ENCODE measurements around the gene MAPK7. TPM values are rescaled to one million over a fixed set of nuclear protein-coding genes. Genes with fewer than 3 reads are reported as not detected.

Gene MAPK7
- total RNA-seq, 1 donor from 2014 or later = 39.3 TPM

GRCh38 chr17:19380481-19381301 lies 2.4 kb downstream of the MAPK7 start:
- no peak overlapping the region for H3K27ac Mint-ChIP-seq (ENCODE audit: unreplicated experiment)
- H3K9me3 Mint-ChIP-seq = no peaks in the 10 kb centered on the region
- H3K4me3 Mint-ChIP-seq = peak overlapping the region; percentile 67
- no peak for DNase-seq (ENCODE audit: low read depth, low spot score)
- H3K36me3 Mint-ChIP-seq (ENCODE audit: low read depth) = peaks cover 9% of the 10 kb centered on the region
- H3K27me3 Mint-ChIP-seq (ENCODE audit: low read depth) = no peaks in the 10 kb centered on the region
- peaks cover 25% of the 10 kb centered on the region for H3K4me1 Mint-ChIP-seq
- TF ChIP-seq, protein P1, sequence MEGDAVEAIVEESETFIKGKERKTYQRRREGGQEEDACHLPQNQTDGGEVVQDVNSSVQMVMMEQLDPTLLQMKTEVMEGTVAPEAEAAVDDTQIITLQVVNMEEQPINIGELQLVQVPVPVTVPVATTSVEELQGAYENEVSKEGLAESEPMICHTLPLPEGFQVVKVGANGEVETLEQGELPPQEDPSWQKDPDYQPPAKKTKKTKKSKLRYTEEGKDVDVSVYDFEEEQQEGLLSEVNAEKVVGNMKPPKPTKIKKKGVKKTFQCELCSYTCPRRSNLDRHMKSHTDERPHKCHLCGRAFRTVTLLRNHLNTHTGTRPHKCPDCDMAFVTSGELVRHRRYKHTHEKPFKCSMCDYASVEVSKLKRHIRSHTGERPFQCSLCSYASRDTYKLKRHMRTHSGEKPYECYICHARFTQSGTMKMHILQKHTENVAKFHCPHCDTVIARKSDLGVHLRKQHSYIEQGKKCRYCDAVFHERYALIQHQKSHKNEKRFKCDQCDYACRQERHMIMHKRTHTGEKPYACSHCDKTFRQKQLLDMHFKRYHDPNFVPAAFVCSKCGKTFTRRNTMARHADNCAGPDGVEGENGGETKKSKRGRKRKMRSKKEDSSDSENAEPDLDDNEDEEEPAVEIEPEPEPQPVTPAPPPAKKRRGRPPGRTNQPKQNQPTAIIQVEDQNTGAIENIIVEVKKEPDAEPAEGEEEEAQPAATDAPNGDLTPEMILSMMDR (conservative IDR thresholded peaks at IDR 0.05) = no peak

DNA sequence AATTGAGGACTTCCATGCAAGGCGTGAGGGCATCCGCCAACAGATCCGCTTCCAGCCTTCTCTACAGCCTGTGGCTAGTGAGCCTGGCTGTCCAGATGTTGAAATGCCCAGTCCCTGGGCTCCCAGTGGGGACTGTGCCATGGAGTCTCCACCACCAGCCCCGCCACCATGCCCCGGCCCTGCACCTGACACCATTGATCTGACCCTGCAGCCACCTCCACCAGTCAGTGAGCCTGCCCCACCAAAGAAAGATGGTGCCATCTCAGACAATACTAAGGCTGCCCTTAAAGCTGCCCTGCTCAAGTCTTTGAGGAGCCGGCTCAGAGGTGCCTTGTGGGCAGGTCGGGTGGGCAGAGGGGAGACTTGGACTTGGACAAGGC lies 3.1 kb downstream of the MAPK7 start:
- H3K4me3 Mint-ChIP-seq = peak overlapping the region; percentile 67
- peaks cover 9% of the 10 kb centered on the region for H3K36me3 Mint-ChIP-seq (ENCODE audit: low read depth)
- TF ChIP-seq, protein P1 (conservative IDR thresholded peaks at IDR 0.05) = no peak
- H3K27ac Mint-ChIP-seq (ENCODE audit: unreplicated experiment) = no peak overlapping the region
- H3K4me1 Mint-ChIP-seq = peaks cover 23% of the 10 kb centered on the region
- H3K9me3 Mint-ChIP-seq = no peaks in the 10 kb centered on the region
- no peak for DNase-seq (ENCODE audit: low read depth, low spot score)
- H3K27me3 Mint-ChIP-seq (ENCODE audit: low read depth) = no peaks in the 10 kb centered on the region

- TF ChIP-seq, protein P1 (conservative IDR thresholded peaks at IDR 0.05) = no peak
Observed at GRCh38 chr17:19381741-19382444, 3.6 kb downstream of the MAPK7 start.

DNA sequence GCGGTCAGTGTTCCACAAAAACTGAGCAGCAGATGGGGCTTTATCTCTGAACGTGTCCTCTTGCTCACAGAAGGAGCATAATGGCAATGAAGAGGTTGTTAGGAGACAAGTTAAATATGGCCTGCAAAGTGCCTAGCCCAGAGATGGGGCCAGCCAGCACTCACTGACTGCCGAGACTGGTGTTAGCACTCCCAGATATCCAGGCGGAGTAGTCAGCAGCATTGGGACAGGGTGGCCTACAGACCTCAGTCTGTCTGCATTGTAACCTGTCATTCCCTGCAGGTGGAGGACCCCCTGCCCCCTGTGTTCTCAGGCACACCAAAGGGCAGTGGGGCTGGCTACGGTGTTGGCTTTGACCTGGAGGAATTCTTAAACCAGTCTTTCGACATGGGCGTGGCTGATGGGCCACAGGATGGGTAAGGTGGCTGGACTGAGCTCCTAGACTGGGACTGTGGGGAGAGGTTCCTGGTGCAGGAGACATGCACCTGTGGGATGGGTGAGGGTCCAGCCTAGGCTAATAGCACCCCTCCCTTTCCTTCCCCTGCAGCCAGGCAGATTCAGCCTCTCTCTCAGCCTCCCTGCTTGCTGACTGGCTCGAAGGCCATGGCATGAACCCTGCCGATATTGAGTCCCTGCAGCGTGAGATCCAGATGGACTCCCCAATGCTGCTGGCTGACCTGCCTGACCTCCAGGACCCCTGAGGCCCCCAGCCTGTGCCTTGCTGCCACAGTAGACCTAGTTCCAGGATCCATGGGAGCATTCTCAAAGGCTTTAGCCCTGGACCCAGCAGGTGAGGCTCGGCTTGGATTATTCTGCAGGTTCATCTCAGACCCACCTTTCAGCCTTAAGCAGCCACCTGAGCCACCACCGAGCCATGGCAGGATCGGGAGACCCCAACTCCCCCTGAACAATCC lies 4.5 kb downstream of the MAPK7 start:
- Mint-ChIP-seq H3K9me3 (no peaks in the 10 kb centered on the region), H3K27ac (ENCODE audit: unreplicated experiment) (no peak overlapping the region), H3K4me1 (peaks cover 26% of the 10 kb centered on the region), H3K36me3 (ENCODE audit: low read depth) (peaks cover 9% of the 10 kb centered on the region), H3K4me3 (peak overlapping the region; percentile 15), H3K27me3 (ENCODE audit: low read depth) (no peaks in the 10 kb centered on the region)
- TF ChIP-seq, protein P1 (conservative IDR thresholded peaks at IDR 0.05) = no peak
- DNase-seq (ENCODE audit: low read depth, low spot score) = no peak

More at GRCh38 chr17:19381741-19382444, 3.6 kb downstream of the MAPK7 start:
- Mint-ChIP-seq H3K36me3 (ENCODE audit: low read depth) (peaks cover 9% of the 10 kb centered on the region), H3K27me3 (ENCODE audit: low read depth) (no peaks in the 10 kb centered on the region), H3K27ac (ENCODE audit: unreplicated experiment) (no peak overlapping the region), H3K4me1 (peaks cover 23% of the 10 kb centered on the region), H3K9me3 (no peaks in the 10 kb centered on the region), H3K4me3 (peak overlapping the region; percentile 15)
- DNase-seq (ENCODE audit: low read depth, low spot score) = no peak
